ENCODE results near the gene SLC2A4RG.

- TF ChIP-seq CTCF (IDR thresholded peaks at IDR 0.05 in 2 of 3, conservative IDR thresholded peaks at IDR 0.05 in 1 of 3; ENCODE audit: borderline replicate concordance in 1 of 3, insufficient read depth in 1 of 3, low read depth in 2 of 3, low read length in 2 of 3) (no peak), YY1 (IDR thresholded peaks at IDR 0.05; ENCODE audit: extremely low read depth, insufficient replicate concordance, low read depth, low read length) (no peak), MAX (IDR thresholded peaks at IDR 0.05) (no peak), EGR1 (IDR thresholded peaks at IDR 0.05; ENCODE audit: low read depth) (no peak), ELF1 (IDR thresholded peaks at IDR 0.05; ENCODE audit: borderline replicate concordance, low read depth) (no peak), POLR2A (IDR thresholded peaks at IDR 0.05; ENCODE audit: borderline replicate concordance, extremely low read depth, insufficient read depth, insufficient read length) (no peak), EZH2 (IDR thresholded peaks at IDR 0.05) (no peak), SIN3A (IDR thresholded peaks at IDR 0.05; ENCODE audit: low read depth) (no peak), POLR2AphosphoS5 (IDR thresholded peaks at IDR 0.05; ENCODE audit: low read depth, low read length) (no peak)
These were observed 31.6 kb downstream of the SLC2A4RG start for GRCh38 chr20:63771046-63771707.

Measured in HCT116 (cell line).